Measurements from ENCODE around the gene CNOT3. TPM values are rescaled to one million over a fixed set of nuclear protein-coding genes. Genes with fewer than 3 reads are reported as not detected.

Gene CNOT3
- total RNA-seq, 1 experiment from 2014 or later, result 91.2 TPM

DNA sequence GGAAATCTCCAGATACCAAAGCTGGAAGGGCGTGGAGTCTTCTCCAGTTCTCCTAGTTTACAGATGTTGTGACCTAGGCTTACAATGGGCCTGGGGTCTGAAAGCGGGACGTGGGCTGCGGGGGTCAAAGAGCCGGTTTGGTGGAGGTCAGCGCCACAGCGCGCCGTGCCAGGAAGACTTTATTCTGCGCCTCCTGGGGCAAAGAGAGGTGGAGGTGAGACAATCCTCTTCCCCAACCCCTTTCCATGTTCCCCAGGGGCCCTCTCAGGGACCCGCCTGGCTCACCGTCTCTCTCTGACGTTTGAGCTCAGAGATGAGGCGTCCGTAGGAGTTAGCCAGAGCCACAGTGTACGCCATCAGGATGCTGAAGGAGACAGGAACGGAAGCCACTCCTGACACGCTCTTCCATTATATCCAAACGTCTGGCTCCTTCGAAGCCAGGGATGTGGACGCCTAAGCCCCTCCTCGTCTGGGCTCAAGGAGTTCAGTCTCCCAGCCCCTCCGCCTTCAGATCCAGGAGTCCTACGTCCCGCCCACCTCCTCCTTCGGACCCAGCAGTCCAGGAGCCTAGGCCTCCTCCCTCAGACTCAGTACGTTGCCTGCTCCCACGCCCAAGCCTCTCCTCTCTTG is 22.7 kb downstream of the CNOT3 start:
- Histone ChIP-seq H2AK5ac (ENCODE audit: insufficient read length, low read length) (no peak overlapping the region), H4K20me1 (ENCODE audit: control insufficient read depth, insufficient read depth, insufficient read length) (no peaks in the 10 kb centered on the region), H3K56ac (ENCODE audit: insufficient read length, low read depth, low read length) (no peak overlapping the region), H4K8ac (replicated peaks; ENCODE audit: insufficient read length, low read depth, low read length) (no peak overlapping the region), H3K9me3 (ENCODE audit: control insufficient read depth, low read depth, low read length) (no peaks in the 10 kb centered on the region), H2AFZ (ENCODE audit: low read length) (no peak overlapping the region), H2BK5ac (ENCODE audit: insufficient read length, low read length) (no peak overlapping the region), H2BK15ac (ENCODE audit: low read depth, low read length) (no peak overlapping the region), H4K5ac (ENCODE audit: insufficient read length, low read depth, low read length) (no peak overlapping the region), H3K4me2 (ENCODE audit: insufficient read depth, insufficient read length, low read length) (peak overlapping the region; percentile 81), H3K4ac (ENCODE audit: low read depth, low read length) (no peak overlapping the region), H2BK20ac (ENCODE audit: low read depth, low read length, poor library complexity, severe bottlenecking) (no peak overlapping the region), H4K91ac (ENCODE audit: insufficient read length, low read depth, low read length) (no peak overlapping the region), H3K27ac (ENCODE audit: insufficient read length, low read depth, low read length) (no peak overlapping the region), H2BK12ac (ENCODE audit: insufficient read length, low read depth, low read length) (no peak overlapping the region), H3K18ac (ENCODE audit: insufficient read length, low read depth, low read length) (peak overlapping the region; percentile 20), H3K23me2 (ENCODE audit: insufficient read length, low read depth, low read length, poor library complexity, severe bottlenecking) (peaks cover 18% of the 10 kb centered on the region), H3K79me2 (ENCODE audit: insufficient read depth, low read length) (no peaks in the 10 kb centered on the region; the same call in 1 of the 2 replicates), H3T11ph (ENCODE audit: low read length) (no peak overlapping the region), H3K23ac (ENCODE audit: insufficient read length, low read depth, low read length) (no peak overlapping the region), H3K79me1 (ENCODE audit: insufficient read depth, low read depth, low read length, poor library complexity, severe bottlenecking) (no peaks in the 10 kb centered on the region), H3K27me3 (ENCODE audit: insufficient read depth, low read length) (no peaks in the 10 kb centered on the region), H2BK120ac (ENCODE audit: low read depth, low read length, poor library complexity, severe bottlenecking) (no peak overlapping the region), H3K9ac (ENCODE audit: extremely low read depth, insufficient read length, low read length) (peak overlapping the region; percentile 59), H3K4me1 (ENCODE audit: insufficient read depth, low read length) (no peaks in the 10 kb centered on the region), H3K14ac (ENCODE audit: insufficient read depth, low read length) (0 out of 2 replicates have a peak overlapping the region, but pooled peaks have one; percentile 15)
- Mint-ChIP-seq H3K27me3 (ENCODE audit: low read depth) (peaks cover 34% of the 10 kb centered on the region), H3K9me3 (peaks cover 0 to 3% of the 10 kb centered on the region in 2 experiments; a peak in 2 of 5 replicates), H3K27ac (peak overlapping the region; percentile 96 to 99 (median 97)), H3K4me1 (peaks cover 33 to 41% of the 10 kb centered on the region in 2 experiments), H3K4me3 (peak overlapping the region; percentile 99 to 100), H3K36me3 (ENCODE audit: insufficient read depth in 1 of 3, low read depth in 3 of 3) (peaks cover 11 to 27% (median 24%) of the 10 kb centered on the region in 3 experiments)
- WGBS (ENCODE audit: extremely low coverage, insufficient read length, low lambda C conversion rate), result no CpG with 5 or more reads among the region's 28 CpGs
- DNase-seq, result no peak
- TF ChIP-seq, protein P1, sequence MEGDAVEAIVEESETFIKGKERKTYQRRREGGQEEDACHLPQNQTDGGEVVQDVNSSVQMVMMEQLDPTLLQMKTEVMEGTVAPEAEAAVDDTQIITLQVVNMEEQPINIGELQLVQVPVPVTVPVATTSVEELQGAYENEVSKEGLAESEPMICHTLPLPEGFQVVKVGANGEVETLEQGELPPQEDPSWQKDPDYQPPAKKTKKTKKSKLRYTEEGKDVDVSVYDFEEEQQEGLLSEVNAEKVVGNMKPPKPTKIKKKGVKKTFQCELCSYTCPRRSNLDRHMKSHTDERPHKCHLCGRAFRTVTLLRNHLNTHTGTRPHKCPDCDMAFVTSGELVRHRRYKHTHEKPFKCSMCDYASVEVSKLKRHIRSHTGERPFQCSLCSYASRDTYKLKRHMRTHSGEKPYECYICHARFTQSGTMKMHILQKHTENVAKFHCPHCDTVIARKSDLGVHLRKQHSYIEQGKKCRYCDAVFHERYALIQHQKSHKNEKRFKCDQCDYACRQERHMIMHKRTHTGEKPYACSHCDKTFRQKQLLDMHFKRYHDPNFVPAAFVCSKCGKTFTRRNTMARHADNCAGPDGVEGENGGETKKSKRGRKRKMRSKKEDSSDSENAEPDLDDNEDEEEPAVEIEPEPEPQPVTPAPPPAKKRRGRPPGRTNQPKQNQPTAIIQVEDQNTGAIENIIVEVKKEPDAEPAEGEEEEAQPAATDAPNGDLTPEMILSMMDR (conservative IDR thresholded peaks at IDR 0.05), result no peak

Measured in H9 (cell line).